Adrenal gland (tissue), 12 donors: ENCODE data around the gene SIL1. TPM values are rescaled to one million over a fixed set of nuclear protein-coding genes. Genes with fewer than 3 reads are reported as not detected.

Experiments used
- DNase-seq, 7 donors: peaks; one replicate each; pipeline ENCODE4 v3.0.0-alpha.2; 2019 to 2020
- H3K27ac ChIP-seq, 5 donors: fragments of 200-600 bp; sonication (generic) in 4 of 5; 1 replicate in 3 of 5; 2 replicates in 2 of 5; pipeline versions ENCODE4 v1.5.1 to v1.8.0; 2016 to 2020; ENCODE audit warnings: mild to moderate bottlenecking in 1 of 5
- H3K27me3 ChIP-seq: fragments of 200-600 bp; 2 replicates; pipeline ENCODE4 v1.8.0; 2021
- H3K36me3 ChIP-seq, 2 donors: fragments of 200-600 bp; replicated peaks in 1 of 2; 1 replicate in 1 of 2; 2 replicates in 1 of 2; pipeline versions ENCODE4 v1.5.1 to v1.8.0; 2018 to 2022
- H3K4me1 ChIP-seq, 2 donors: fragments of 200-600 bp; replicated peaks in 1 of 2; 1 replicate in 1 of 2; 2 replicates in 1 of 2; pipeline versions ENCODE4 v1.5.1 to v1.8.0; 2018 to 2021
- H3K4me3 ChIP-seq, 4 donors: fragments of 200-600 bp; sonication (generic) in 3 of 4; one replicate each; pipeline ENCODE4 v1.5.1; 2016 to 2018
- H3K9me3 ChIP-seq, 3 donors: fragments of 200-600 bp; sonication (generic) in 1 of 3; replicated peaks in 1 of 3; 1 replicate in 2 of 3; 2 replicates in 1 of 3; pipeline versions ENCODE4 v1.5.1 to v1.8.0; 2016 to 2021
- POLR2A ChIP-seq, 2 donors: fragments of 450-650 bp; IDR thresholded peaks; one replicate each; pipeline ENCODE4 v1.6.1; 2017; ENCODE audit warnings: antibody characterized with exemption in 2 of 2, mild to moderate bottlenecking in 2 of 2, moderate library complexity in 1 of 2
- WGBS, 4 donors: extraction: QIAGEN DNeasy Blood & Tissue Kit in 2 of 4; methylation state at CpG; one replicate each; pipeline versions ENCODE4 v1.1.5 to v1.1.7; 2013 to 2017; 5-methylcytosine and 5-hydroxymethylcytosine counted together
- intact Hi-C, 2 donors: fragments of 100-400 bp; cut with DNase I; formaldehyde crosslinking; loops; one replicate each; pipeline versions ENCODE4 v1.14.1 to v1.15.0; 2022 to 2023
- polyA plus RNA-seq, 3 donors: library from polyadenylated mRNA; stranded (reverse); fragments of 200-250 nt in 2 of 3; fragments of 350-450 nt in 1 of 3; fragmentation: Illumina TruSeq in 1 of 3; extraction: RNeasy Lipid Tissue Mini Kit (QIAGEN cat#74804) in 1 of 3; gene quantifications; one replicate each; pipeline ENCODE4 v1.2.3, GENCODE V29; 2013 to 2014
- total RNA-seq, 9 donors: library from RNA; depleted of rRNA in 4 of 9; stranded (reverse); fragments of >200 nt in 4 of 9; fragments of 120-200 nt in 1 of 9; fragmentation: NEBNext Ultra II Directional in 1 of 9; extraction: Animal tissue kit (Norgen Biotek cat#: 25700) in 1 of 9; gene quantifications; one replicate each; pipeline versions ENCODE4 v1.1.0 to v1.2.4, GENCODE V29; 2013 to 2023
- TF ChIP-seq, protein P1 (sequence below), 6 experiments: fragments of 450-650 bp in 4 of 6; fragments of 200-600 bp in 2 of 6; sonication (generic) in 1 of 6; IDR thresholded peaks; 1 replicate in 5 of 6; 2 replicates in 1 of 6; pipeline versions ENCODE4 v1.5.1 to v1.8.0; 2016 to 2021; ENCODE audit warnings: antibody characterized with exemption in 6 of 6, mild to moderate bottlenecking in 2 of 6, moderate library complexity in 1 of 6
- donor health status: healthy with polysubstance abuse.
- donor health status: Bipolar disorder and iron deficiency.
- donor health status: DM: yes; HTN: yes; CAD: no.
- donor health status: DM: no; HTN: no; CAD: no.
- donor health status: DM: no; HTN: no; CAD: no.
- donor health status: DM: yes; HTN: yes; CAD: no.

SIL1 gene
- total and polyA plus RNA-seq, 12 donors, result 81.9 to 313 (median 142) TPM

GRCh38 chr5:139110526-139111168 lies 87.5 kb downstream of the SIL1 start:
- no peak for TF ChIP-seq POLR2A (IDR thresholded peaks at IDR 0.05)
- TF ChIP-seq, protein P1, sequence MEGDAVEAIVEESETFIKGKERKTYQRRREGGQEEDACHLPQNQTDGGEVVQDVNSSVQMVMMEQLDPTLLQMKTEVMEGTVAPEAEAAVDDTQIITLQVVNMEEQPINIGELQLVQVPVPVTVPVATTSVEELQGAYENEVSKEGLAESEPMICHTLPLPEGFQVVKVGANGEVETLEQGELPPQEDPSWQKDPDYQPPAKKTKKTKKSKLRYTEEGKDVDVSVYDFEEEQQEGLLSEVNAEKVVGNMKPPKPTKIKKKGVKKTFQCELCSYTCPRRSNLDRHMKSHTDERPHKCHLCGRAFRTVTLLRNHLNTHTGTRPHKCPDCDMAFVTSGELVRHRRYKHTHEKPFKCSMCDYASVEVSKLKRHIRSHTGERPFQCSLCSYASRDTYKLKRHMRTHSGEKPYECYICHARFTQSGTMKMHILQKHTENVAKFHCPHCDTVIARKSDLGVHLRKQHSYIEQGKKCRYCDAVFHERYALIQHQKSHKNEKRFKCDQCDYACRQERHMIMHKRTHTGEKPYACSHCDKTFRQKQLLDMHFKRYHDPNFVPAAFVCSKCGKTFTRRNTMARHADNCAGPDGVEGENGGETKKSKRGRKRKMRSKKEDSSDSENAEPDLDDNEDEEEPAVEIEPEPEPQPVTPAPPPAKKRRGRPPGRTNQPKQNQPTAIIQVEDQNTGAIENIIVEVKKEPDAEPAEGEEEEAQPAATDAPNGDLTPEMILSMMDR (IDR thresholded peaks at IDR 0.05), result no peak
- intact Hi-C loops, result no loop called here
- Histone ChIP-seq H3K27ac (no peak overlapping the region), H3K27me3 (no peaks in the 10 kb centered on the region), H3K4me1 (peaks cover under 1 to 3% of the 10 kb centered on the region in 2 donors), H3K4me3 (no peak overlapping the region), H3K36me3 (no peaks in the 10 kb centered on the region), H3K9me3 (no peaks in the 10 kb centered on the region)
- DNase-seq, result no peak

DNA sequence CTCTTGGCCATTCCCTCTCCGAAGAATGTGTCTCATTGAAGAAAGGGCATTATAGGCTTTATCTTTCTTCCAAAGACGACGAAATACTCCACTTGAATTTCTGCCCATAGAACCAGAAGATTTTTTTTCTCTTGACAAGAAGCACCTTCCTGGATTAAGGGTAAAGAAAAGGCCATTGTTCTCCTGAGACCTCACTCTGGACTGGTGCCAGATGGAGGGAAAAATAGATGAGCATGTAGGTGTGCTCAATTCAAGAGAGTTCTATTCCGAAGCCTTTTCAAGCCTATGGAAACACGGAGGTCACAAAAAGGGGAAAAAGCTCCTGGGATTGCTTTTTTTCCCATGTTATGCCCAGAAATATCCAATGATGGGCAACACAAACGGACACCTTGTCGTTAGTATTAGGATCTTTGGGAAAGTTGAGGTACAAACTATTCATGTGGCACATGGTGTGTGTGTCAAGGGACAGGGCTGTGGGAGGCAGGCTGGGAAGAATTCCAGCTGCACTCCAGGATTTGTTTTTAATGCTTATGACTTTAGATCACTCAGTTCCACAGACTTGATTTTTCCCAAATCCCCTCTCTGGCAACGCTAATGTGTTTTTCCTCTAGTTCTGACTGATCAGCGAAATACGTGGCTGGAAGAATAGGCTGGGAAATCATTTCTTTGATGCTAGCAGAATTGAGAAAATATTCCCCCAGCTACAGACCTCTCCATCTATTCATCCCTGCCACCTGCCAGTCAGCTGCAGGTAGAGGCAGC lies 89.9 kb downstream of the SIL1 start:
- TF ChIP-seq POLR2A (IDR thresholded peaks at IDR 0.05), result no peak
- TF ChIP-seq, protein P1 (IDR thresholded peaks at IDR 0.05), result no peak
- Histone ChIP-seq H3K27ac (no peak overlapping the region), H3K27me3 (no peaks in the 10 kb centered on the region), H3K9me3 (no peaks in the 10 kb centered on the region), H3K36me3 (no peaks in the 10 kb centered on the region), H3K4me3 (no peak overlapping the region), H3K4me1 (peaks cover 14 to 22% of the 10 kb centered on the region in 2 donors)
- intact Hi-C loops, result no loop called here
- WGBS, 4 donors, result 75 to 87% (median 81%) methylated on average over 10 of the region's 10 CpGs
- DNase-seq, result no peak

GRCh38 chr5:139105621-139106071 lies 92.5 kb downstream of the SIL1 start:
- 76 to 91% (median 79%) methylated on average over 15 of the region's 15 CpGs for WGBS, 4 donors
- TF ChIP-seq, protein P1 (IDR thresholded peaks at IDR 0.05), result no peak
- TF ChIP-seq POLR2A (IDR thresholded peaks at IDR 0.05), result no peak
- no peak for DNase-seq
- no peaks in the 10 kb centered on the region for H3K36me3 ChIP-seq
- H3K27ac ChIP-seq, result peak overlapping the region in 3 of 5 donors; percentile 84 to 94 (median 84)
- no peaks in the 10 kb centered on the region for H3K27me3 ChIP-seq
- intact Hi-C loops, result no loop called here
- H3K4me1 ChIP-seq, result peaks cover 14 to 25% of the 10 kb centered on the region in 2 donors
- H3K9me3 ChIP-seq, result no peaks in the 10 kb centered on the region
- H3K4me3 ChIP-seq, result no peak overlapping the region

DNA sequence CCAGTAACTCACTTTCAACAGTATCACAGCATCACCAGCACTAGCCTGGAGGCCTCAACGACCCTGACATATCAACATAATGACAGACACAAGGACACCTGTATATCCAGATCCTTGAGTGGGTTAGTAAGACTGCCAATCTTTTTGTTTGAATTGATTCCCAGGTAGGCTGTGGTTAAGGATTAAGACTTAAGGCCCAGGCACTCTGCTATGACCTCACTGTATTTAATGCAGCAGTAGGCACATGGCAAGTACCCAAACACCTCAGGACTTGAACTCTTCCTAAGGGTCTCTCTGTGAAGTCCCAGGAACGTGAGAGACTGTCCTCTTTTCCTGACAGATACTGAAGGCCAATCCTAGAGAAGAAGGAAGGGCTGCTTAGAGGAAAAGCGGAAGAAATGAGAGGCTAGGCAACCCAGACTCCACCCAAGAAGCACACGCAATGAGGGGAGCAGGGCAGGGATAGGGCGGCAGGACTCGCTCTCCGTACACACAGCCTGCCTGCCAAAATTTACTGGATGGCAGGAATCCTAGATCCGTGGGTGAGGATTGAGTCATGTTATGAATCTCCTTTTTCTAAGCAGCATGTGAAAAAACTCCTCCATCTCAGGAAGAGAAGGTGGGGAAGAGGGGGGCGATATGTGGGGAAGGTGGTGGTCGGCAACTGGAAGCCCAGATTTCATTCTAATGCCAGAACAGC lies 93.4 kb downstream of the SIL1 start:
- no peaks in the 10 kb centered on the region for H3K36me3 ChIP-seq
- H3K4me1 ChIP-seq, result peaks cover 14 to 27% of the 10 kb centered on the region in 2 donors
- DNase-seq, result peak; percentile 78 to 93 (median 91)
- TF ChIP-seq, protein P1 (IDR thresholded peaks at IDR 0.05), result no peak
- TF ChIP-seq POLR2A (IDR thresholded peaks at IDR 0.05), result peak in 1 of 2 donors; percentile 43
- peak overlapping the region; percentile 27 to 94 (median 84) for H3K27ac ChIP-seq
- intact Hi-C loops, result no loop called here
- peak overlapping the region in 1 of 4 donors; percentile 0 for H3K4me3 ChIP-seq
- 22 to 41% (median 28%) methylated on average over 9 to 10 of the region's 10 CpGs for WGBS, 4 donors
- H3K9me3 ChIP-seq, result no peaks in the 10 kb centered on the region
- no peaks in the 10 kb centered on the region for H3K27me3 ChIP-seq
